ENCODE results near the gene AURKAIP1. TPM values are rescaled to one million over a fixed set of nuclear protein-coding genes. Genes with fewer than 3 reads are reported as not detected.
"Not testable (repeated sequence)": the region's sequence is repeated elsewhere in the genome, so short reads cannot be mapped to it uniquely, and the experiment has no call there.

AURKAIP1 gene
- total RNA-seq, 2 donors from 2014 or later = 155 to 159 TPM

GRCh38 chr1:1406101-1406820 lies 31.3 kb upstream of the AURKAIP1 start:
- TF ChIP-seq CTCF (IDR thresholded peaks at IDR 0.05) = no peak
- peak overlapping the region; percentile 98 to 100 for H3K4me3 ChIP-seq
- H3K9me3 ChIP-seq = no peaks in the 10 kb centered on the region
- H3K4me1 ChIP-seq = peaks cover 0 to 34% of the 10 kb centered on the region in 2 donors
- H3K36me3 ChIP-seq = peaks cover 38% of the 10 kb centered on the region
- H3K27ac ChIP-seq = peak overlapping the region; percentile 75 to 89
- H3K27me3 ChIP-seq = no peaks in the 10 kb centered on the region
- DNase-seq (ENCODE audit: low spot score) = no peak

DNA sequence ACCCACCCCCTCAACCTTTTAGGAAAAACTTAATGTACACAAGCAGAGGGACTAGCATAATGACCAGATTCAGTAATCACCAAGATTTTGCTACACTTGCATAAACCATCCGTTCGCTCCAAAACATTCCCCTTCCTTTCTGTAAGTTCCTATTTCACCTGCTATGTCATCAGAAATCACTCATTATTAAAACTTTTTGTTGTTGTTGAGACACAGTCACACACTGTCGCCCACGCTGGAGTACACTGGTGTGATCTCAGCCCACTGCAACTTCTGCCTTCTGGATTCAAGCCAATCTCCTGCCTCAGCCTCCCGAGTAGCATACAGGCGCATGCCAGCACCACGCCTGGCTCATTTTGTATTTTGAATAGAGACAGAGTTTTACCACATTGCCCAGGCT lies 28.6 kb upstream of the AURKAIP1 start:
- H3K4me3 ChIP-seq = no peak overlapping the region
- no peak for DNase-seq (ENCODE audit: low spot score)
- H3K4me1 ChIP-seq = peaks cover 0 to 45% of the 10 kb centered on the region in 2 donors
- no peak overlapping the region for H3K27ac ChIP-seq
- no peaks in the 10 kb centered on the region for H3K9me3 ChIP-seq
- no peak for TF ChIP-seq CTCF (IDR thresholded peaks at IDR 0.05)
- peaks cover 48% of the 10 kb centered on the region for H3K36me3 ChIP-seq
- no peaks in the 10 kb centered on the region for H3K27me3 ChIP-seq

DNA sequence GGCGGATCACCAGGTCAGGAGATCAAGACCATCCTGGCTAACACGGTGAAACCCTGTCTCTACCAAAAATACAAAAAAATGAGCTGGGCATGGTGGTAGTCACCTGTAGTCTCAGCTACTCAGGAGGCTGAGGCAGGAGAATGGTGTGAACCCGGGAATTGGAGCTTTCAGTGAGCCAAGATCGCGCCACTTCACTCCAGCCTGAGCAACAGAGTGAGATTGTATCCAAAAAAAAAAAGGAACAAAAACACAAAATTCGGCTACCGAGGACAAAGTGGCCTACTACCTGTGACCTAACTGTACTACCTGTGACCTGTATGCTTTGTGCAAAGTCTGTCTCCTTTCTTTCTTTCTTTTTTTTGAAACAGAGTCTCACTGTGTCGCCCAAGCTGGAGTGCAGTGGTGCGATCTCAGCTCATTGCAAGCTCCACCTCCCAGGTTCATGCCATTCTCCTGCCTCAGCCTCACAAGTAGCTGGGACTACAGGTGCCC lies 27.9 kb upstream of the AURKAIP1 start:
- not testable (repeated sequence) for H3K4me3 ChIP-seq; DNase-seq (ENCODE audit: low spot score); H3K9me3 ChIP-seq; H3K27ac ChIP-seq; H3K27me3 ChIP-seq
- H3K36me3 ChIP-seq = peaks cover 49% of the 10 kb centered on the region
- peaks cover 0 to 45% of the 10 kb centered on the region in 2 donors for H3K4me1 ChIP-seq

- no peak for DNase-seq (ENCODE audit: low spot score)
- H3K27me3 ChIP-seq = no peaks in the 10 kb centered on the region
- peaks cover 56% of the 10 kb centered on the region for H3K36me3 ChIP-seq
- H3K4me3 ChIP-seq = no peak overlapping the region
- no peak overlapping the region for H3K27ac ChIP-seq
- H3K4me1 ChIP-seq = peaks cover 0 to 48% of the 10 kb centered on the region in 2 donors
- no peaks in the 10 kb centered on the region for H3K9me3 ChIP-seq
- no peak for TF ChIP-seq CTCF (IDR thresholded peaks at IDR 0.05)
Observed at GRCh38 chr1:1402072-1402900, 27.3 kb upstream of the AURKAIP1 start.

GRCh38 chr1:1401457-1402010 lies 26.5 kb upstream of the AURKAIP1 start:
- DNase-seq (ENCODE audit: low spot score) = no peak
- Histone ChIP-seq H3K4me1 (peaks cover 0 to 47% of the 10 kb centered on the region in 2 donors), H3K4me3 (no peak overlapping the region), H3K27ac (no peak overlapping the region), H3K9me3 (no peaks in the 10 kb centered on the region), H3K36me3 (peaks cover 62% of the 10 kb centered on the region), H3K27me3 (no peaks in the 10 kb centered on the region)
- no peak for TF ChIP-seq CTCF (IDR thresholded peaks at IDR 0.05)

Data from right atrium auricular region (tissue), 2 donors.